HUES6 (cell line): ENCODE results near the gene PSMD8.
"Not testable (repeated sequence)": the region's sequence is repeated elsewhere in the genome, so short reads cannot be mapped to it uniquely, and the experiment has no call there.

Source experiments
- H3K27ac ChIP-seq: 2 replicates; pipeline ENCODE4 v1.7.0; 2013; ENCODE audit warnings: low read depth, mild to moderate bottlenecking, low read length, inconsistent platforms
- H3K27me3 ChIP-seq: 2 replicates; pipeline ENCODE4 v1.6.1; 2013; ENCODE audit warnings: low read length; ENCODE audit not compliant: control insufficient read depth, insufficient read depth
- H3K36me3 ChIP-seq: 2 replicates; pipeline ENCODE4 v1.6.1; 2013; ENCODE audit warnings: low read length; ENCODE audit not compliant: control insufficient read depth, insufficient read depth
- H3K4me1 ChIP-seq: 2 replicates; pipeline ENCODE4 v1.6.1; 2013; ENCODE audit warnings: low read length; ENCODE audit not compliant: control insufficient read depth, insufficient read depth
- H3K4me3 ChIP-seq: 2 replicates; pipeline ENCODE4 v1.5.1; 2013; ENCODE audit warnings: low read depth, low read length
- H3K9ac ChIP-seq: one replicate; pipeline ENCODE4 v1.6.1; 2013; ENCODE audit warnings: mild to moderate bottlenecking, low read length
- H3K9me3 ChIP-seq: 2 replicates; pipeline ENCODE4 v1.6.1; 2013; ENCODE audit warnings: low read depth, low read length; ENCODE audit not compliant: control insufficient read depth, insufficient read depth

Gene PSMD8

GRCh38 chr19:38362076-38362945, 12.1 kb upstream of the PSMD8 start:
- H3K4me3 ChIP-seq = peak overlapping the region; percentile 93
- H3K27me3 ChIP-seq = peaks cover 44% of the 10 kb centered on the region
- H3K4me1 ChIP-seq = 0 out of 2 replicates have a peak, but pooled peaks cover 5% of the 10 kb centered on the region
- H3K9me3 ChIP-seq = peaks cover 5% of the 10 kb centered on the region
- no peaks in the 10 kb centered on the region for H3K36me3 ChIP-seq
- peak overlapping the region; percentile 64 for H3K9ac ChIP-seq
- no peak overlapping the region for H3K27ac ChIP-seq

GRCh38 chr19:38362946-38363688, 11.3 kb upstream of the PSMD8 start:
- not testable (repeated sequence) for H3K9me3 ChIP-seq, H3K27ac ChIP-seq, H3K36me3 ChIP-seq, H3K9ac ChIP-seq, H3K4me1 ChIP-seq
- Histone ChIP-seq H3K27me3 (peaks cover 40% of the 10 kb centered on the region), H3K4me3 (peak overlapping the region; percentile 93)

GRCh38 chr19:38367041-38367440, 7.3 kb upstream of the PSMD8 start:
- no peaks in the 10 kb centered on the region for H3K4me1 ChIP-seq
- peaks cover 4% of the 10 kb centered on the region; the same call in 1 of the 2 replicates for H3K27me3 ChIP-seq
- no peak overlapping the region for H3K9ac ChIP-seq
- peaks cover 5% of the 10 kb centered on the region for H3K9me3 ChIP-seq
- H3K36me3 ChIP-seq = no peaks in the 10 kb centered on the region
- H3K27ac ChIP-seq = no peak overlapping the region
- H3K4me3 ChIP-seq = no peak overlapping the region

GRCh38 chr19:38369584-38369983, 4.8 kb upstream of the PSMD8 start:
- no peak overlapping the region for H3K9ac ChIP-seq
- peaks cover 5% of the 10 kb centered on the region for H3K9me3 ChIP-seq
- H3K36me3 ChIP-seq = no peaks in the 10 kb centered on the region
- H3K27me3 ChIP-seq = peaks cover 4% of the 10 kb centered on the region; the same call in 1 of the 2 replicates
- H3K27ac ChIP-seq = no peak overlapping the region
- no peak overlapping the region for H3K4me3 ChIP-seq
- H3K4me1 ChIP-seq = no peaks in the 10 kb centered on the region

GRCh38 chr19:38370299-38370698, 4.1 kb upstream of the PSMD8 start:
- no peaks in the 10 kb centered on the region for H3K4me1 ChIP-seq
- no peaks in the 10 kb centered on the region for H3K9me3 ChIP-seq
- no peaks in the 10 kb centered on the region for H3K36me3 ChIP-seq
- peaks cover 4% of the 10 kb centered on the region; the same call in 1 of the 2 replicates for H3K27me3 ChIP-seq
- H3K4me3 ChIP-seq = no peak overlapping the region
- H3K27ac ChIP-seq = no peak overlapping the region
- H3K9ac ChIP-seq = no peak overlapping the region

- no peak overlapping the region for H3K9ac ChIP-seq
- peaks cover under 1% of the 10 kb centered on the region; the same call in 1 of the 2 replicates for H3K36me3 ChIP-seq
- H3K4me3 ChIP-seq = no peak overlapping the region
- H3K9me3 ChIP-seq = no peaks in the 10 kb centered on the region
- no peak overlapping the region for H3K27ac ChIP-seq
- 0 out of 2 replicates have a peak, but pooled peaks cover 5% of the 10 kb centered on the region for H3K4me1 ChIP-seq
- peaks cover 4% of the 10 kb centered on the region; the same call in 1 of the 2 replicates for H3K27me3 ChIP-seq
Measured at GRCh38 chr19:38371081-38371480, 3.3 kb upstream of the PSMD8 start.

- Histone ChIP-seq H3K9me3 (no peaks in the 10 kb centered on the region), H3K4me1 (0 out of 2 replicates have a peak, but pooled peaks cover 5% of the 10 kb centered on the region), H3K36me3 (peaks cover 14% of the 10 kb centered on the region), H3K9ac (peak overlapping the region; percentile 45), H3K27me3 (no peaks in the 10 kb centered on the region), H3K27ac (no peak overlapping the region), H3K4me3 (peak overlapping the region; percentile 66)
Measured at GRCh38 chr19:38373907-38374331, 452 bp upstream of the PSMD8 start.

GRCh38 chr19:38375098-38375493, 725 bp downstream of the PSMD8 start:
- Histone ChIP-seq H3K27me3 (no peaks in the 10 kb centered on the region), H3K4me3 (peak overlapping the region; percentile 83), H3K9me3 (no peaks in the 10 kb centered on the region), H3K27ac (peak overlapping the region; percentile 73), H3K9ac (peak overlapping the region; percentile 93), H3K4me1 (0 out of 2 replicates have a peak, but pooled peaks cover 5% of the 10 kb centered on the region), H3K36me3 (peaks cover 22% of the 10 kb centered on the region)

- H3K36me3 ChIP-seq = peaks cover 29% of the 10 kb centered on the region
- no peaks in the 10 kb centered on the region for H3K27me3 ChIP-seq
- no peaks in the 10 kb centered on the region for H3K9me3 ChIP-seq
- H3K27ac ChIP-seq = no peak overlapping the region
- H3K4me3 ChIP-seq = peak overlapping the region; percentile 83
- H3K9ac ChIP-seq = peak overlapping the region; percentile 93
- 0 out of 2 replicates have a peak, but pooled peaks cover 5% of the 10 kb centered on the region for H3K4me1 ChIP-seq
Measured at GRCh38 chr19:38375748-38376147, 1.4 kb downstream of the PSMD8 start.

GRCh38 chr19:38376576-38376975, 2.2 kb downstream of the PSMD8 start:
- H3K4me3 ChIP-seq = 0 out of 2 replicates have a peak overlapping the region, but pooled peaks have one; percentile 0
- no peaks in the 10 kb centered on the region for H3K27me3 ChIP-seq
- no peak overlapping the region for H3K9ac ChIP-seq
- no peak overlapping the region for H3K27ac ChIP-seq
- no peaks in the 10 kb centered on the region for H3K9me3 ChIP-seq
- H3K36me3 ChIP-seq = peaks cover 37% of the 10 kb centered on the region
- 0 out of 2 replicates have a peak, but pooled peaks cover 5% of the 10 kb centered on the region for H3K4me1 ChIP-seq
